Fibroblast of lung (primary cell): ENCODE measurements around the gene IER3.

Source experiments
- CTCF ChIP-seq, 2 donors: IDR thresholded peaks in 1 of 2; conservative IDR thresholded peaks in 1 of 2; 1 replicate in 1 of 2; 2 replicates in 1 of 2; pipeline ENCODE4 v1.5.1; 2011 to 2012; ENCODE audit warnings: low read length in 2 of 2, control low read depth in 1 of 2, inconsistent platforms in 1 of 2, low read depth in 1 of 2, mild to moderate bottlenecking in 1 of 2
- EZH2 ChIP-seq: IDR thresholded peaks from 2 replicates; pipeline ENCODE4 v1.5.1; 2012; ENCODE audit warnings: low read length, control low read depth, mild to moderate bottlenecking; ENCODE audit errors: missing control alignments

DNA sequence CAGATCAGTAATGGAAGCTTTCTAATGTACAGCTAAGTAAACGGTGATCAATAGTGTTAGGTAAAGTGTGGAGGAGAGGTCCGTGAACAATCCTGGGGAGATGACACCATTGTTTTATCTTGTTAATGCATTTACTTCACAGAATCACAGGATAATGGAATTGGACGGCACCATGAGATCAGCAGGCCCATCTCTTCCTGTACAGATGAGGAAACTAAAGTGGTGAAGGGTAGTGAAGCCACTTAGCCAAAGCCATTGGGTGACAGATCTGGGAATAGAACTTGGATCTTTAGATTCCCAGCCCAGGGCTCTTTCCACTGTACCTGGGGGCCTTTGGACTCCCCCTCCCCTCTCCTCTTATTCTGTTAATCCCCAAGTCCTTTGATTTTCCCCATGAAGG lies 26.2 kb upstream of the IER3 start:
- TF ChIP-seq CTCF (conservative IDR thresholded peaks at IDR 0.05 in 1 of 2, IDR thresholded peaks at IDR 0.05 in 1 of 2; ENCODE audit: low read depth in 1 of 2, low read length in 2 of 2) = no peak
- no peak for TF ChIP-seq EZH2
